ENCODE data around the gene SUSD4. TPM values are rescaled to one million over a fixed set of nuclear protein-coding genes. Genes with fewer than 3 reads are reported as not detected.

The SUSD4 gene
- total RNA-seq, 3 donors from 2014 or later = 0.43 to 0.79 (median 0.77) TPM

DNA sequence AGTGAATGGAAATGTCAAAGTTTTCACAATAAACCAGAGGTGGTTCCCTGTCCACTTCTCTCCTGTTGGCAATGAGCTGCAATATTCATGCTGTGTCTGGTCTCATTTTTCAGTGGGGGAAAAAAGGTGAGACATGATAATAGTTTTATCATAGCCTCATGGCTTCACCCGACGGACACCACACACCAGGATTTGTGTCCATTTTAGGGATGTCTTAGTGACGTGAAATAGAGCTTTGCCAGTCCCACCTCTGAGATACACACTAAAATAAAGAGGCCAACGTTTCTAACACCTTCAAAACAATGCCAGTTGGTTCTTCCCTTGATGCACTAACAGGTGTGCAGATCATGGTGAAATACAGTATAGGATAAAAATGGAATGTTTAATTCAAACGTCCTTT is 129.4 kb downstream of the SUSD4 start:
- Histone ChIP-seq H3K9me3 (peaks cover 2% of the 10 kb centered on the region), H3K36me3 (ENCODE audit: low read depth) (no peaks in the 10 kb centered on the region), H3K4me1 (ENCODE audit: low read depth) (no peaks in the 10 kb centered on the region), H3K4me3 (no peak overlapping the region)
- TF ChIP-seq, protein P1, sequence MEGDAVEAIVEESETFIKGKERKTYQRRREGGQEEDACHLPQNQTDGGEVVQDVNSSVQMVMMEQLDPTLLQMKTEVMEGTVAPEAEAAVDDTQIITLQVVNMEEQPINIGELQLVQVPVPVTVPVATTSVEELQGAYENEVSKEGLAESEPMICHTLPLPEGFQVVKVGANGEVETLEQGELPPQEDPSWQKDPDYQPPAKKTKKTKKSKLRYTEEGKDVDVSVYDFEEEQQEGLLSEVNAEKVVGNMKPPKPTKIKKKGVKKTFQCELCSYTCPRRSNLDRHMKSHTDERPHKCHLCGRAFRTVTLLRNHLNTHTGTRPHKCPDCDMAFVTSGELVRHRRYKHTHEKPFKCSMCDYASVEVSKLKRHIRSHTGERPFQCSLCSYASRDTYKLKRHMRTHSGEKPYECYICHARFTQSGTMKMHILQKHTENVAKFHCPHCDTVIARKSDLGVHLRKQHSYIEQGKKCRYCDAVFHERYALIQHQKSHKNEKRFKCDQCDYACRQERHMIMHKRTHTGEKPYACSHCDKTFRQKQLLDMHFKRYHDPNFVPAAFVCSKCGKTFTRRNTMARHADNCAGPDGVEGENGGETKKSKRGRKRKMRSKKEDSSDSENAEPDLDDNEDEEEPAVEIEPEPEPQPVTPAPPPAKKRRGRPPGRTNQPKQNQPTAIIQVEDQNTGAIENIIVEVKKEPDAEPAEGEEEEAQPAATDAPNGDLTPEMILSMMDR (IDR thresholded peaks at IDR 0.05) = no peak
- intact Hi-C loops (cut with DNase I, micrococcal nuclease) = no loop called here
- DNase-seq (no peak), ATAC-seq (no peak)

DNA sequence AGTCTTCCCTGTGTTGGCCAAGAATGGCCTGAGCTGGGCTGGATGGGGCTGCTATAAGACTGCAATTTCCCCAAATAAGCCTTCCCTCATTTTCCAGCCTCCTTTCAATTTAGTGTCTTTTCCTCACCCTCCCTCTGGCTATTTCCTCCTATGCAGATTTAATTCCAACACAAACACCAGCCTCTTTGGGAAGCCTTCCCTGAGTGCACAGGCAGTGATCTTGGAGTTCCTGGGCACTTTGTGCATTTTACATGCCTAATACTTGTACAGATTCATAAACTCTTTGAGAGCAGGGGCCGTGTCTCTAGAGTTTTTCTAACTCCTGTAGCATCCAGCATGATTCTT is 129.8 kb downstream of the SUSD4 start:
- ATAC-seq (no peak), DNase-seq (no peak)
- Histone ChIP-seq H3K36me3 (ENCODE audit: low read depth) (no peaks in the 10 kb centered on the region), H3K9me3 (peaks cover 2% of the 10 kb centered on the region), H3K4me1 (ENCODE audit: low read depth) (no peaks in the 10 kb centered on the region), H3K4me3 (no peak overlapping the region)
- intact Hi-C loops (cut with DNase I, micrococcal nuclease) = no loop called here
- TF ChIP-seq, protein P1 (IDR thresholded peaks at IDR 0.05) = no peak

DNA sequence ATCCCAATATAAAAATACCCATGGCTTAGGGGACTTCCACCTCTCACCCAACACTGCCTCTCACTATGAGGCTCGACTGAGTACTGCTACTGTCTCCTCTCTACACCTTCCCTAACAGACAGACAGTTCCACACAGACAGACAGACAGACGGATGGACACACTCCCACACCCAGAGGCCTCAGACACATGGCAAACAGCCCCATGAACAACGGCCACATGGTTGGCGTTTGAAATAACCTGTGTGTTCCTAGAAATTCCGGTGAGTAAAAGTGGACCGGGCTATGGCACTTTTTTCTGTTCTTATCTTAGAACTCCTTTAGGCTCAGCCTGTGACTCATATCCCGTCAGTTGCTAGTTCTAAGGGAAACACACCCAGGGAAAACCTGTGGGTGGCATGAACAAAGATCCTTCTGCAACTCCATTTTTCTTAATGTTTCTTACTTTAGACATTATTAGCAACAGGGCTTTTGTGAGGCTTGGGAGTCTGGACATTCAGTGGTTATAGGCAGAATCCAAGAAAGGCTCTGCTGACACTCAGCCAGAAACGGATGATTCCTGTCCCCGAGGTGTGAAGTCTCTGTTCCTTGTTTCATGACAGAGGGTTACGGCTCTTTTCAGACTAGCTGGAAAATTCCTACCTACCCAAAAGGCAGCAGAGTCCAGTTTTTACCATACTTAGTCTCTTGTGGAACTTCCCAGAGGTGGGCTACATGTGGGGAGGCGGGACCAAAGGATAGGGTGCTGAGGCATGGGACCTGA is 130.4 kb downstream of the SUSD4 start:
- Histone ChIP-seq H3K36me3 (ENCODE audit: low read depth) (no peaks in the 10 kb centered on the region), H3K4me1 (ENCODE audit: low read depth) (no peaks in the 10 kb centered on the region), H3K9me3 (peaks cover 2% of the 10 kb centered on the region), H3K4me3 (no peak overlapping the region)
- ATAC-seq (peak; percentile 70), DNase-seq (no peak)
- intact Hi-C loops (cut with DNase I, micrococcal nuclease) = no loop called here
- TF ChIP-seq, protein P1 (IDR thresholded peaks at IDR 0.05) = no peak

DNA sequence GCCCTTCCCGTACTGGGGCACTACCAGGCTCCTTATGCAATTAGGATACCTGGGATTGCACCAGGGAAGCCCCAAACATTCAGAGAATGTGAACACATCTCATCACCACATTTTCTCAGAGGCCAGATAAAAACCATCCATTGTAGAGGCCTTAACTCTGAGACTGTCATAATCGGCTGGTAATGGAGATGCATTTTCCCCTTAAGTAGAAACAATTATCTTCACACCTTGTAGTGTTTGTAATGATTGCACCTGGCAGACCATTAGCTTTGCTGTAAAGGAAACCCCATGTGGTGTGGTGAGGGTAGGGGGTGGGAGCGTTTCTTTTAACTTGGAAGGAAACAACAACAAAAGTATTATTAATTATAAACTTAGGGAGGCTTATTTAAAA is 131.0 kb downstream of the SUSD4 start:
- TF ChIP-seq, protein P1 (IDR thresholded peaks at IDR 0.05) = no peak
- Histone ChIP-seq H3K9me3 (peaks cover 2% of the 10 kb centered on the region), H3K4me3 (no peak overlapping the region), H3K36me3 (ENCODE audit: low read depth) (no peaks in the 10 kb centered on the region), H3K4me1 (ENCODE audit: low read depth) (no peaks in the 10 kb centered on the region)
- ATAC-seq = no peak
- intact Hi-C loops (cut with DNase I, micrococcal nuclease) = no loop called here
- DNase-seq = no peak

DNA sequence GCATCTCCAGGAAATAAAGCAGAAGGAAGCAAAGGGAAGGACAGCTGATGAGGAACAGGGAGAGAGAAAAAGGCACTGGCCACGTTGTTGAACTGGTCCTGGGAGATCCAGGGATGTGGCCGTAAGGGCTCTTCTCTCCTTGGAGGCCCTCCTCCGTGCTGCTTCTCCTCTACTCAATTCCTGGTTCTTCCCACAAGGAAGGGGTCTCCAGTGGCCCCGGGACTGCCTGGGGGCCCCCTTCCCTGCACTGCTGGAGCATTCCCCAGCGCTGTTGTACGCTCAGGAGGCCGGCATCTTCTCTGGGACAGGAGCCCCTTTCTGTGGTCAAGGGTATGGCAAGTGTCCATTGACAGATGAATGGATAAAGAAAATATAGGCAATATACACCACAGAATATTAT is 132.4 kb downstream of the SUSD4 start:
- TF ChIP-seq, protein P1 (IDR thresholded peaks at IDR 0.05) = no peak
- Histone ChIP-seq H3K9me3 (peaks cover under 1% of the 10 kb centered on the region), H3K4me1 (ENCODE audit: low read depth) (no peaks in the 10 kb centered on the region), H3K36me3 (ENCODE audit: low read depth) (no peaks in the 10 kb centered on the region), H3K4me3 (no peak overlapping the region)
- intact Hi-C loops (cut with DNase I, micrococcal nuclease) = no loop called here
- DNase-seq = no peak
- no peak for ATAC-seq
